ENCODE measurements around the gene ATXN1. TPM values are rescaled to one million over a fixed set of nuclear protein-coding genes. Genes with fewer than 3 reads are reported as not detected.

Gene ATXN1
- total RNA-seq, 1 experiment from 2014 or later: 16.5 TPM

DNA sequence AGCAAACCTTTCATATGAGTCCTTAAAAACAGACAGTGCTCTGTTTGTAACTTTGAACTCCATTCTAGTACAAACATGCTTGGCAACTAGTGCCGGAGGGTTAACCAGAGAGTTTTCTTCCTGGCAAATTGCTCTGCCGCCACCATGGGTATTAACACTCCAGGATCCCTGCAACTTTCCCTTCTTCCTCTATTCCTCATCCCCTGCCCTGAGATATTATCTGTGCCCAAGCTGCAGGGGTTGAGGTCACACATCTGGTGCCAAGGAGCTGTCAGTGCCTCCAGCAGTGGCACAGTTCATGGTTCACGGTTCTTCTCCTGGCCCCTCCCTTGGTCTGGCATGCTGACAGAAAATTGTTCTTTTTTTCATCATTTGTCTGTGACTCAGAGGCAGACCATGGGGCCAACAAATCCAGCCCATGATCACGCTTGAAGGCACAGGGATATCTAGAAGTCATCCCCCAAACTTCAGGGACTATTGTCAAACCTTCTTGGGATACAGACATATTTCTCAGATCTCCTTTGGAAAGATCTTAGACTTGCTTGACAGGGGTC, 77.5 kb downstream of the ATXN1 start:
- H3K27me3 Mint-ChIP-seq (ENCODE audit: insufficient read depth, unreplicated experiment): no peaks in the 10 kb centered on the region
- TF ChIP-seq, protein P1, sequence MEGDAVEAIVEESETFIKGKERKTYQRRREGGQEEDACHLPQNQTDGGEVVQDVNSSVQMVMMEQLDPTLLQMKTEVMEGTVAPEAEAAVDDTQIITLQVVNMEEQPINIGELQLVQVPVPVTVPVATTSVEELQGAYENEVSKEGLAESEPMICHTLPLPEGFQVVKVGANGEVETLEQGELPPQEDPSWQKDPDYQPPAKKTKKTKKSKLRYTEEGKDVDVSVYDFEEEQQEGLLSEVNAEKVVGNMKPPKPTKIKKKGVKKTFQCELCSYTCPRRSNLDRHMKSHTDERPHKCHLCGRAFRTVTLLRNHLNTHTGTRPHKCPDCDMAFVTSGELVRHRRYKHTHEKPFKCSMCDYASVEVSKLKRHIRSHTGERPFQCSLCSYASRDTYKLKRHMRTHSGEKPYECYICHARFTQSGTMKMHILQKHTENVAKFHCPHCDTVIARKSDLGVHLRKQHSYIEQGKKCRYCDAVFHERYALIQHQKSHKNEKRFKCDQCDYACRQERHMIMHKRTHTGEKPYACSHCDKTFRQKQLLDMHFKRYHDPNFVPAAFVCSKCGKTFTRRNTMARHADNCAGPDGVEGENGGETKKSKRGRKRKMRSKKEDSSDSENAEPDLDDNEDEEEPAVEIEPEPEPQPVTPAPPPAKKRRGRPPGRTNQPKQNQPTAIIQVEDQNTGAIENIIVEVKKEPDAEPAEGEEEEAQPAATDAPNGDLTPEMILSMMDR (IDR thresholded peaks at IDR 0.05; ENCODE audit: unreplicated experiment): no peak
- ChIA-PET CTCF (interaction anchor here (0.5 to 3.7 kb wide), 6 partner anchors 29 to 446 kb away, joined by 3 to 22 read pairs (median 3); partner anchors contain the start of gene ATXN1), POLR2A (interaction anchor here (0.7 to 6.2 kb wide), 12 partner anchors 12 to 350 kb away, joined by 3 to 127 read pairs (median 6); partner anchors contain the start of gene ATXN1)
- no peaks in the 10 kb centered on the region for H3K9me3 Mint-ChIP-seq (ENCODE audit: unreplicated experiment)
- H3K36me3 Mint-ChIP-seq (ENCODE audit: insufficient read depth, unreplicated experiment): peaks cover 6% of the 10 kb centered on the region
- H3K27ac Mint-ChIP-seq (ENCODE audit: low read depth, unreplicated experiment): peak overlapping the region; percentile 75
- peak overlapping the region; percentile 59 for H3K4me3 Mint-ChIP-seq (ENCODE audit: unreplicated experiment)
- DNase-seq (ENCODE audit: unreplicated experiment): peak; percentile 96
- peaks cover 43% of the 10 kb centered on the region for H3K4me1 Mint-ChIP-seq (ENCODE audit: insufficient read depth, unreplicated experiment)
- no TSS peak for BruUV-seq (replicated peaks)
- intact Hi-C loops (cut with micrococcal nuclease): no loop called here

DNA sequence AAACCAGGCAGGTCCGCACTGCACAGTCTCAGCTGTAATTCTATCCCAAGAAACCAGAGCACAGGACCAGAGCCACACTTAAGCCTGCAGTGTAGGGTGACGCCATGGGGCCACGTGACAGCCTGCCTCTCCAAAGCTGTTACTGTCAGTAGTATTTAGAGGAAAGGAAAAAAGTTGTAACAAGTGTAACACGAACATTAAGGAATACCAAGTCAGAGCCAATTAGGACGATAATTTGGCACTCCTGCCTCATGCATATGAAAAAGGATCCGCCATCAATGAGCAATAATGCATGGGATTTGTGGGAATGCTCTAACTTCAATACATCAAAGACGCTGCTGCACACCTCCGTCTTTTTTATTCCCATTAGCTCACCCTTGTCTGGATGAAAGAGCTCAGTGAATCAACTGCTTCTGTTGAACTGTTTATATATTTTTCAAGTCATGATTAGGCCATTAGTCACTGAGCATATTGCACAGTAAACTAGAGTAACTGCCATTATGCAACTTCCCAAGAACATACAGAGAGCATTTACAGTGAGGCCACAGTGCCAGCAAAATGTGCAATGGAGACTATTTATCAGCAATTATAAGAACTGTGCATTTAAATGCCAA, 79.9 kb downstream of the ATXN1 start:
- CTCF ChIA-PET: interaction anchor here (0.5 to 3.7 kb wide), 11 partner anchors 23 to 349 kb away, joined by 3 to 22 read pairs (median 5); partner anchors contain the start of gene ATXN1
- TF ChIP-seq, protein P1 (IDR thresholded peaks at IDR 0.05; ENCODE audit: unreplicated experiment): no peak
- Mint-ChIP-seq H3K27ac (ENCODE audit: low read depth, unreplicated experiment) (peak overlapping the region; percentile 91), H3K27me3 (ENCODE audit: insufficient read depth, unreplicated experiment) (no peaks in the 10 kb centered on the region), H3K36me3 (ENCODE audit: insufficient read depth, unreplicated experiment) (peaks cover 6% of the 10 kb centered on the region), H3K9me3 (ENCODE audit: unreplicated experiment) (no peaks in the 10 kb centered on the region), H3K4me3 (ENCODE audit: unreplicated experiment) (peak overlapping the region; percentile 58), H3K4me1 (ENCODE audit: insufficient read depth, unreplicated experiment) (peaks cover 46% of the 10 kb centered on the region)
- POLR2A ChIA-PET: interaction anchor here (0.7 to 6.2 kb wide), 21 partner anchors 10 to 348 kb away, joined by 3 to 127 read pairs (median 5); partner anchors contain the start of gene ATXN1
- DNase-seq (ENCODE audit: unreplicated experiment): peak; percentile 94
- intact Hi-C loops (cut with micrococcal nuclease): loop anchor here (2.0 kb wide), 2 partner anchors 45 to 79 kb away; partner anchors contain the start of gene ATXN1
- BruUV-seq (replicated peaks): TSS peak; percentile 82

DNA sequence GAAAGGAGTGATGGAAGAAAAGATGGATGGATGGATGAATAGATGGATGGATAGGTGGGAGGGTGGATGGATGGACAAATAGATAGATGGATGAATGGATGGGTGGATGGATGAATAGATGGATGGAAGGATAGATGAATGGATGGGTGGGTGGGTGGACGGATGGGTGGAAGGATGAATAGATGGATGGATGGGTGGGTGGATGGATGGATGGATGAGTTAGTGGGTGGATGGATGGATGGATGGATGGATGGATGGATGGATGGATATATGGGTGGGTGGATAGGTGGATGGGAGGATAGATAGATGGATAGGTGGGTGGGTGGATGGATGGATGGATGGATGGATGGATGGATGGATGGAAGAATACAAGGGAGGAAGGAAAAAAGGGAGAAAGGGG, 82.2 kb downstream of the ATXN1 start:
- TF ChIP-seq, protein P1 (IDR thresholded peaks at IDR 0.05; ENCODE audit: unreplicated experiment): no peak
- POLR2A ChIA-PET: no interaction called here

DNA sequence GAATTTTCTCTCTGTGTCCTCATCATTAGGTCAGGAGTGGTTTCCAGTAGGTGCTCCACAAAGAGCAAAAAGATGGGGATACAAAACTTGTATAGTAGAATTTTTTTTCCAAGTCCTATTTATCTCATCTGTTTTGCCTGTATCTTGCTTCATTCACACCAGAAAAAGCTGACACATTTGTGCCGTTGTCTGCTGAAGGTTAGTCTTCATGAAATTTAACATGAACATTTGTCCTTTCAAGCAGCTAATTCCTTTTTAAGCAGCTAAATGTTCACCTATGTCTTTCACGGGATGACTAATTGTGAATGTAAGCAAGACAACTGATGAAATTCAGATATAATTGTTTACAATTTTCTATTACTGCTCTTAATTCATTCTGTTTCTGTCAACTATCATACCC, 83.8 kb downstream of the ATXN1 start:
- ChIA-PET POLR2A (interaction anchor here (0.7 to 2.1 kb wide), 14 partner anchors 8 to 316 kb away, joined by 3 to 16 read pairs (median 4); partner anchors contain the start of gene ATXN1), CTCF (no interaction called here)
- TF ChIP-seq, protein P1 (IDR thresholded peaks at IDR 0.05; ENCODE audit: unreplicated experiment): no peak
- Mint-ChIP-seq H3K36me3 (ENCODE audit: insufficient read depth, unreplicated experiment) (peaks cover 6% of the 10 kb centered on the region), H3K9me3 (ENCODE audit: unreplicated experiment) (no peaks in the 10 kb centered on the region), H3K27me3 (ENCODE audit: insufficient read depth, unreplicated experiment) (no peaks in the 10 kb centered on the region), H3K4me1 (ENCODE audit: insufficient read depth, unreplicated experiment) (peaks cover 29% of the 10 kb centered on the region), H3K27ac (ENCODE audit: low read depth, unreplicated experiment) (peak overlapping the region; percentile 85), H3K4me3 (ENCODE audit: unreplicated experiment) (no peak overlapping the region)
- BruUV-seq (replicated peaks): no TSS peak
- intact Hi-C loops (cut with micrococcal nuclease): no loop called here
- no peak for DNase-seq (ENCODE audit: unreplicated experiment)

More for the DNA sequence above, 82.2 kb downstream of the ATXN1 start:
- CTCF ChIA-PET: no interaction called here
- no peak for DNase-seq (ENCODE audit: unreplicated experiment)
- BruUV-seq (replicated peaks): no TSS peak
- H3K4me1 Mint-ChIP-seq (ENCODE audit: insufficient read depth, unreplicated experiment): peaks cover 38% of the 10 kb centered on the region
- no peaks in the 10 kb centered on the region for H3K9me3 Mint-ChIP-seq (ENCODE audit: unreplicated experiment)
- no peaks in the 10 kb centered on the region for H3K27me3 Mint-ChIP-seq (ENCODE audit: insufficient read depth, unreplicated experiment)
- H3K4me3 Mint-ChIP-seq (ENCODE audit: unreplicated experiment): no peak overlapping the region
- H3K36me3 Mint-ChIP-seq (ENCODE audit: insufficient read depth, unreplicated experiment): peaks cover 6% of the 10 kb centered on the region
- intact Hi-C loops (cut with micrococcal nuclease): no loop called here
- peak overlapping the region; percentile 22 for H3K27ac Mint-ChIP-seq (ENCODE audit: low read depth, unreplicated experiment)
